T follicular helper cell (primary cell): Measurements from ENCODE around the gene WDR74.
"Not testable (repeated sequence)": the region's sequence is repeated elsewhere in the genome, so short reads cannot be mapped to it uniquely, and the experiment has no call there.

Source experiments
- DNase-seq: peaks from one replicate; pipeline ENCODE4 v3.0.0-alpha.2; 2020; ENCODE audit warnings: low read depth

Gene WDR74

GRCh38 chr11:62841361-62842170 lies 2.2 kb upstream of the WDR74 start:
- peak; percentile 78 for DNase-seq

- peak; percentile 68 for DNase-seq
These were observed 1.5 kb upstream of the WDR74 start for GRCh38 chr11:62840721-62841360.

- DNase-seq: no peak
These were observed 4.1 kb downstream of the WDR74 start for GRCh38 chr11:62835336-62835735.

GRCh38 chr11:62832336-62833234 lies 6.8 kb downstream of the WDR74 start, which contains the start of gene TEX54:
Gene TEX54 (minus strand): TSS chr11:62832841.
- DNase-seq: no peak

- DNase-seq: peak; percentile 99
These were observed 7.7 kb downstream of the WDR74 start, which contains the start of gene STX5 for GRCh38 chr11:62831520-62832335. Gene STX5 (minus strand): TSS chr11:62832051. CDS start chr11:62831243, 808 bp downstream.

GRCh38 chr11:62830904-62831519 lies 8.4 kb downstream of the WDR74 start:
- no peak for DNase-seq

- DNase-seq: not testable (repeated sequence)
These were observed 11.3 kb downstream of the WDR74 start for GRCh38 chr11:62828130-62828529.

GRCh38 chr11:62823677-62824076 lies 15.7 kb downstream of the WDR74 start:
- no peak for DNase-seq

- DNase-seq: no peak
These were observed 22.3 kb downstream of the WDR74 start for GRCh38 chr11:62817129-62817528.

GRCh38 chr11:62816557-62816956 lies 22.8 kb downstream of the WDR74 start:
- DNase-seq: no peak

GRCh38 chr11:62811659-62812058 lies 27.7 kb downstream of the WDR74 start:
- no peak for DNase-seq

GRCh38 chr11:62810748-62811147 lies 28.6 kb downstream of the WDR74 start:
- DNase-seq: no peak

GRCh38 chr11:62806611-62807121 lies 32.7 kb downstream of the WDR74 start:
- no peak for DNase-seq

- no peak for DNase-seq
These were observed 33.4 kb downstream of the WDR74 start for GRCh38 chr11:62805961-62806441.

GRCh38 chr11:62805076-62805892 lies 34.1 kb downstream of the WDR74 start, which contains the start of gene NXF1:
Gene NXF1 (minus strand): TSS chr11:62805440. CDS start chr11:62805356, 84 bp downstream.
- peak; percentile 92 for DNase-seq

- no peak for DNase-seq
These were observed 34.9 kb downstream of the WDR74 start for GRCh38 chr11:62804310-62805075.

GRCh38 chr11:62801071-62801470 lies 38.3 kb downstream of the WDR74 start:
- no peak for DNase-seq

GRCh38 chr11:62799486-62799885 lies 39.9 kb downstream of the WDR74 start:
- no peak for DNase-seq

GRCh38 chr11:62796281-62796680 lies 43.1 kb downstream of the WDR74 start:
- no peak for DNase-seq
